NT2/D1 (cell line): ENCODE measurements around the gene PPP1R26.
A peak's percentile ranks its signal among the peaks of the same experiment; 100 is the strongest.
"Not testable (repeated sequence)": the region's sequence is repeated elsewhere in the genome, so short reads cannot be mapped to it uniquely, and the experiment has no call there.

Source experiments
- DNase-seq: peaks from one replicate; pipeline ENCODE4 v3.0.0-alpha.2; 2011; ENCODE audit warnings: low read depth, low spot score
- H3K27me3 ChIP-seq: 2 replicates; pipeline ENCODE4 v1.6.0; 2011; ENCODE audit warnings: mild to moderate bottlenecking; ENCODE audit not compliant: insufficient read length, insufficient read depth
- H3K36me3 ChIP-seq: 2 replicates; pipeline ENCODE4 v1.6.1; 2011; ENCODE audit warnings: mild to moderate bottlenecking, low read length, mixed read lengths; ENCODE audit not compliant: insufficient read depth, insufficient read length
- H3K4me1 ChIP-seq: 2 replicates; pipeline ENCODE4 v1.5.1; 2011; ENCODE audit not compliant: insufficient read depth, insufficient read length
- H3K4me3 ChIP-seq: 2 replicates; pipeline ENCODE4 v1.5.1; 2011; ENCODE audit warnings: low read depth; ENCODE audit not compliant: insufficient read length
- H3K9ac ChIP-seq: 2 replicates; pipeline ENCODE4 v1.6.0; 2011; ENCODE audit warnings: low read depth; ENCODE audit not compliant: insufficient read length
- H3K9me3 ChIP-seq: 2 replicates; pipeline ENCODE4 v1.5.1; 2011; ENCODE audit warnings: mild to moderate bottlenecking, low read length; ENCODE audit not compliant: insufficient read depth
- SUZ12 ChIP-seq: IDR thresholded peaks from 2 replicates; pipeline ENCODE4 v1.6.1; 2011; ENCODE audit not compliant: insufficient read length, insufficient read depth; ENCODE audit errors: extremely low read depth
- YY1 ChIP-seq: IDR thresholded peaks from 2 replicates; pipeline ENCODE4 v1.6.1; 2011; ENCODE audit not compliant: insufficient read length, insufficient read depth
- ZNF274 ChIP-seq: IDR thresholded peaks from 2 replicates; pipeline ENCODE4 v1.6.1; 2011; ENCODE audit warnings: mild to moderate bottlenecking, low read depth, low read length

Gene PPP1R26

GRCh38 chr9:135524130-135524861 is 44.7 kb downstream of the PPP1R26 start:
- TF ChIP-seq YY1 (no peak), SUZ12 (no peak), ZNF274 (no peak)
- H3K27me3 ChIP-seq, result no peaks in the 10 kb centered on the region
- H3K9ac ChIP-seq, result no peak overlapping the region
- DNase-seq, result no peak
- H3K9me3 ChIP-seq, result no peaks in the 10 kb centered on the region
- H3K4me1 ChIP-seq, result peaks cover 25% of the 10 kb centered on the region
- no peaks in the 10 kb centered on the region for H3K36me3 ChIP-seq
- no peak overlapping the region for H3K4me3 ChIP-seq

GRCh38 chr9:135525241-135526088 is 45.9 kb downstream of the PPP1R26 start:
- no peak for DNase-seq
- no peaks in the 10 kb centered on the region for H3K36me3 ChIP-seq
- no peaks in the 10 kb centered on the region for H3K9me3 ChIP-seq
- H3K4me3 ChIP-seq, result no peak overlapping the region
- no peak overlapping the region for H3K9ac ChIP-seq
- TF ChIP-seq SUZ12, result no peak
- peaks cover 25% of the 10 kb centered on the region for H3K4me1 ChIP-seq
- no peaks in the 10 kb centered on the region for H3K27me3 ChIP-seq

GRCh38 chr9:135526089-135526729 is 46.6 kb downstream of the PPP1R26 start:
- no peak overlapping the region for H3K4me3 ChIP-seq
- H3K4me1 ChIP-seq, result peaks cover 25% of the 10 kb centered on the region
- no peak for DNase-seq
- TF ChIP-seq YY1 (no peak), ZNF274 (no peak), SUZ12 (no peak)
- H3K9me3 ChIP-seq, result no peaks in the 10 kb centered on the region
- no peaks in the 10 kb centered on the region for H3K36me3 ChIP-seq
- H3K9ac ChIP-seq, result peak overlapping the region; percentile 44
- no peaks in the 10 kb centered on the region for H3K27me3 ChIP-seq

- Histone ChIP-seq H3K9me3 (no peaks in the 10 kb centered on the region), H3K36me3 (no peaks in the 10 kb centered on the region), H3K4me3 (no peak overlapping the region), H3K4me1 (peaks cover 25% of the 10 kb centered on the region), H3K27me3 (no peaks in the 10 kb centered on the region), H3K9ac (peak overlapping the region; percentile 44)
- no peak for DNase-seq
- TF ChIP-seq YY1, result no peak
Observed at GRCh38 chr9:135526730-135527571, 47.4 kb downstream of the PPP1R26 start.

- not testable (repeated sequence) for H3K27me3 ChIP-seq, H3K4me3 ChIP-seq, H3K36me3 ChIP-seq, DNase-seq, H3K9me3 ChIP-seq, H3K9ac ChIP-seq
- H3K4me1 ChIP-seq, result peaks cover 15% of the 10 kb centered on the region
Observed at GRCh38 chr9:135528842-135529435, 49.4 kb downstream of the PPP1R26 start.

- Histone ChIP-seq H3K4me3 (no peak overlapping the region), H3K27me3 (no peaks in the 10 kb centered on the region), H3K9ac (no peak overlapping the region), H3K9me3 (no peaks in the 10 kb centered on the region), H3K36me3 (no peaks in the 10 kb centered on the region), H3K4me1 (peaks cover 15% of the 10 kb centered on the region)
- DNase-seq, result no peak
- TF ChIP-seq ZNF274 (no peak), YY1 (no peak), SUZ12 (no peak)
Observed at GRCh38 chr9:135530146-135530545, 50.6 kb downstream of the PPP1R26 start.
